ENCODE measurements around the gene ARSG. TPM values are rescaled to one million over a fixed set of nuclear protein-coding genes. Genes with fewer than 3 reads are reported as not detected.

Gene ARSG
- total RNA-seq, 4 donors from 2014 or later, result 6.1 to 8.9 (median 7.0) TPM

- intact Hi-C loops (cut with DNase I), result no loop called here
- TF ChIP-seq POLR2A (IDR thresholded peaks at IDR 0.05) (no peak), CTCF (IDR thresholded peaks at IDR 0.05) (no peak)
- no peak overlapping the region for H3K27ac ChIP-seq
- H3K27me3 ChIP-seq, result no peaks in the 10 kb centered on the region
- no peak for DNase-seq
- H3K36me3 ChIP-seq, result peaks cover 11 to 97% (median 13%) of the 10 kb centered on the region in 3 donors
- no peaks in the 10 kb centered on the region for H3K9me3 ChIP-seq
- no peaks in the 10 kb centered on the region for H3K4me1 ChIP-seq
- 90 to 96% methylated on average over 6 to 10 of the region's 12 CpGs for WGBS, 2 donors
- H3K4me3 ChIP-seq, result no peak overlapping the region
Measured at GRCh38 chr17:68425979-68426378, 134.7 kb downstream of the ARSG start.

- TF ChIP-seq CTCF (IDR thresholded peaks at IDR 0.05), result no peak
- Histone ChIP-seq H3K4me1 (no peaks in the 10 kb centered on the region), H3K27ac (no peak overlapping the region), H3K36me3 (peaks cover 11 to 97% (median 16%) of the 10 kb centered on the region in 3 donors), H3K9me3 (no peaks in the 10 kb centered on the region), H3K4me3 (no peak overlapping the region), H3K27me3 (no peaks in the 10 kb centered on the region)
- intact Hi-C loops (cut with DNase I), result no loop called here
- WGBS, 2 donors, result 81 to 88% methylated on average over 3 to 7 of the region's 7 CpGs
- DNase-seq, result no peak
Measured at GRCh38 chr17:68427575-68427974, 136.3 kb downstream of the ARSG start.

- no peak overlapping the region for H3K4me3 ChIP-seq
- H3K27ac ChIP-seq, result no peak overlapping the region
- WGBS, 2 donors, result 89 to 90% methylated on average over 10 to 13 of the region's 14 CpGs
- peaks cover 11 to 95% (median 16%) of the 10 kb centered on the region in 3 donors for H3K36me3 ChIP-seq
- TF ChIP-seq CTCF (IDR thresholded peaks at IDR 0.05) (no peak), POLR2A (IDR thresholded peaks at IDR 0.05) (no peak)
- H3K4me1 ChIP-seq, result no peaks in the 10 kb centered on the region
- no peaks in the 10 kb centered on the region for H3K9me3 ChIP-seq
- no peak for DNase-seq
- no peaks in the 10 kb centered on the region for H3K27me3 ChIP-seq
- intact Hi-C loops (cut with DNase I), result no loop called here
Measured at GRCh38 chr17:68428498-68429172, 137.3 kb downstream of the ARSG start.

GRCh38 chr17:68429881-68430280 is 138.6 kb downstream of the ARSG start:
- no peaks in the 10 kb centered on the region for H3K4me1 ChIP-seq
- DNase-seq, result no peak
- no peak overlapping the region for H3K4me3 ChIP-seq
- TF ChIP-seq POLR2A (IDR thresholded peaks at IDR 0.05), result no peak
- no peak for TF ChIP-seq CTCF (IDR thresholded peaks at IDR 0.05)
- no peak overlapping the region for H3K27ac ChIP-seq
- H3K36me3 ChIP-seq, result peaks cover 11 to 95% (median 16%) of the 10 kb centered on the region in 3 donors
- 74 to 80% methylated on average over 5 to 6 of the region's 11 CpGs for WGBS, 2 donors
- intact Hi-C loops (cut with DNase I), result loop anchor here (5.0 kb wide), 1 partner anchor 168 kb away; no protein-coding TSS in a partner anchor
- no peaks in the 10 kb centered on the region for H3K9me3 ChIP-seq
- H3K27me3 ChIP-seq, result no peaks in the 10 kb centered on the region

GRCh38 chr17:68431045-68431608 is 139.8 kb downstream of the ARSG start:
- no peaks in the 10 kb centered on the region for H3K9me3 ChIP-seq
- H3K4me1 ChIP-seq, result peaks cover 3 to 5% (median 4%) of the 10 kb centered on the region in 3 donors
- 82 to 83% methylated on average over 11 of the region's 13 CpGs for WGBS, 2 donors
- H3K36me3 ChIP-seq, result peaks cover 15 to 96% (median 16%) of the 10 kb centered on the region in 3 donors
- H3K27me3 ChIP-seq, result no peaks in the 10 kb centered on the region
- TF ChIP-seq POLR2A (IDR thresholded peaks at IDR 0.05) (no peak), CTCF (IDR thresholded peaks at IDR 0.05) (no peak)
- no peak for DNase-seq
- intact Hi-C loops (cut with DNase I), result loop anchor here (5.0 kb wide), 1 partner anchor 169 kb away; no protein-coding TSS in a partner anchor
- H3K4me3 ChIP-seq, result no peak overlapping the region
- H3K27ac ChIP-seq, result no peak overlapping the region
